Activated CD4-positive, CD25-positive, alpha-beta regulatory T cell treated with anti-CD3 and anti-CD28 coated beads, Interleukin-2, amount 50 U/mL, for 72 hours (primary cell): Measurements from ENCODE around the gene DLL4.

Experiments used
- DNase-seq: peaks from one replicate; pipeline ENCODE4 v3.0.0; 2021

DLL4 gene

DNA sequence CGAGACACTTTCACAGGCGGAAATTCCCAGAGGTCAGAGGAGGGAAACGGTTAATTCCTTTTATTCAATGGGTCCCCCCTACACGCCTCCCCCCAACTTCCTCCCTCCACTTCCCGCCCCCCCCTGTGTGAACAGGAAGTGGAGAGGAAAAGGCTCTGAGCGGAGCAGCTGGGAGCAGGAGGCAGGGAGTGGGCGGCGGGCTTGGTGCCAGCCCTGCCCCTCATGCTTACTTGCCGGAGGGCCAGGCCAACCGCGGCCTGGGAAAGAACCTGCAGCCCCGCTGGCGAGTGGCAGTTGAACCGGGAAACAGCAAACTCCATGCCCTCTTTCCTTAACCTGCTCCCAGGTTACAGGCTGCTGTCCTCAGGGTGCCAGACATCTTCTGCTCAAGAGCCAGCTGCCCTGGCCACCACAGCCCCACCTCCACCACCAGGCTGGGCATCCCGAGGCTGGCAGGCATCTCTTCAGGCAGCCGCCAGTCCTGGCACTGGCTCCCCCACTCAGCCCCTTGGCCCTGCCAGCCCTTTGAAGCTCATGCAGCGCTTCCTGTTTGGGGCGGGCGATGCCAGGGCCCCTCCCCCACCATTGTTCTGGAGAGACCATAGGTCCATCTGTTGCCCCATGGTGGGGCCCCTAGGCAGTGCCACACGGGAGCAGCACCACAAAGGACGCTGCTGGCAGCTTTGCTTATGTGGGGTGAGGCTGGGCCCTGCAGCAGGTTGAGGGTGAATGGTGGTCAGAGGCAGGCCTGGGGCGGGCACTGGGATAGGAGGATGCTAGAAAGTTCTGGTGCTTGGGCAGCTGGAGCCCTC lies 21.9 kb upstream of the DLL4 start:
- DNase-seq, result peak; percentile 69

- no peak for DNase-seq
Measured at GRCh38 chr15:40908095-40908494, 21.0 kb upstream of the DLL4 start.

- DNase-seq, result no peak
Measured at GRCh38 chr15:40909662-40910630, 19.2 kb upstream of the DLL4 start.

DNA sequence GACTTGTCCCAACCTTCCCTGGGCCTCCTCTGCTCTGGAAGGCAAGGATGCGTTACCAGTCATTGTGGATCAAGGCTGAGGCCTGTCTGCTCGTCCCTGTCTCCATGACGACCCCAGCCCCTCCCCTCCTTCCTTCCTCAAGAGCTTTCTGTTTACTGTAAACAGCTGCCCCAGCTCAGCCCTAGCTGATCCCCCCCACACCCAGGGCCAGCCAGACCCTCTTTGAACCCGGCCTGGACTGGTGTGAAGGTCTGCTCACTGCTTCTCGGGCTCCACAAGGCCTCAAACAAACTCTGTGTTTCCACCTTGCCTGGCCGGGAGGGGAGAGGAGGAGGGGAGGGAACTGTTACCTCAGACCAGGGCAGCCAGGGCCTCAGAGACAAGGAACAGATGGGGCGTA lies 18.0 kb upstream of the DLL4 start:
- DNase-seq, result no peak

DNA sequence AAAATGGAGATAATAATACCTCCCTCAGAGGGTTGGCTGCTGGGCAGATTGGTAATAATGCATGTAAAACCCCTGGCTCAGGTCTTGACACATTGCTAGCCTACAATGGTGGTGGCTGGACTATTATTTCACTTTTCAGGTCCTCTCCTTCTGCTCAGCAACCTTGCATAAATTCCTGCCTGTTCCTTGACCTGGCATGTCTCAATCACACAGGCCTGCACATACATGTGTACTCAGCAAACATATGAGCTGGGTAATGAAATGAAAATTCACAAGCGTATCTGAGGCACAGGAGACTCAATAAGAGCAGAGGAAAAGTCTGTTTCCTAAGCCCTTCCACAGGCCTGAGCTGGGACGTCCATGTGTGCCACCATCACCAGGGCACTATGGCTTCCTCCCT lies 17.4 kb upstream of the DLL4 start:
- DNase-seq, result no peak

- DNase-seq, result no peak
Measured at GRCh38 chr15:40912478-40912877, 16.7 kb upstream of the DLL4 start.

GRCh38 chr15:40914013-40914412 lies 15.1 kb upstream of the DLL4 start:
- no peak for DNase-seq

DNA sequence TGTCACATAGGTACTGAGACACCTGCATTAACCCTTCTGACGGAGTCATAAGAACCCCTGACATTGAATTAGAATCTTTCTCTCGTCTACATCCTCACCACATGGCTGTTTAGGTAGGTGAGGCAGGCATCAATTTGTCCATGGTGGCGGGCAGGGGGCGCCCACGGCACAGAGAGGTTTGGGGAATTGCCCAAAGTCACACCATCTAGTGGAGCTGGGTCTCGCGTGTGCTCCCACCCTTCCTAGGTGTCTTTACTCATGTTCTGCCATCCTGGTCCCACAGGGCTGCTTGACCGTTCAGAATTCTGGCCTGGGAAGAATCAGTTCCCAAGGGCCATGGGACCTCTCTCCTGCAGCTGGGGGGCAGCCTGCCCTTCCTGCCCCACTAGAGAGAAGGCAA lies 14.7 kb upstream of the DLL4 start:
- DNase-seq, result no peak

- no peak for DNase-seq
Measured at GRCh38 chr15:40915116-40915661, 14.0 kb upstream of the DLL4 start.

- DNase-seq, result no peak
Measured at GRCh38 chr15:40915679-40916078, 13.5 kb upstream of the DLL4 start.

GRCh38 chr15:40917585-40917984 lies 11.6 kb upstream of the DLL4 start:
- no peak for DNase-seq

- DNase-seq, result no peak
Measured at GRCh38 chr15:40918146-40918798, 10.9 kb upstream of the DLL4 start.

DNA sequence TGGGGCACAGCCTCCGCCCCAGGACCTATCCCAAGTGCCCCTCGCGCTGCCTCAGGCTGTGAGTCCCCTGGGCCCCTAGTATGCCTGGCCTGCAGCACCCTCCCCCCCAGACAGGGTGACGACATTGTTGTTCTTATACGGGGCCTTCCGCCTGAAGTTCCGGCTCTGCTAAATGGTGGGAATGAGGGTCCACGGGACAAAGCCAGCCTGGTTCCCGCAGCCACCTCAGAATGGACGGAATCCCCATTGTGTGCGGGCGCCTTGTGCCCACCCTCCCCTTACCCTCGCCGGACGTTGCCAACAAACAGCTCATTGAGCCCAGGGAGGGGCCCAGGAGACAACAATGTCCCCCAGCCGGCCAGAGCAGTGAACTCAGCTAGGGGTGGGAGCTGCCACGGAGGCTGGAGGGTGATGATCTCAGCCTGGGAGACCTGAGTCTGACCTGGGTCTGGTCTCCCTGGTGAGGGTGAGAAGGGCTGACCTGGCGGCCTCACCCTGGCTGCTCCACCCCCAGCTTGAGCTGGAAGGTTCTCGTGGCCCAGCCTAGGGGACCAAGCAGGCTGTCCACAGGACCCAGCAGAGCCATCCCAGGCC lies 10.2 kb upstream of the DLL4 start:
- DNase-seq, result no peak

GRCh38 chr15:40921949-40922607 lies 7.1 kb upstream of the DLL4 start:
- no peak for DNase-seq

GRCh38 chr15:40922608-40923005 lies 6.5 kb upstream of the DLL4 start:
- DNase-seq, result no peak

GRCh38 chr15:40923551-40923950 lies 5.6 kb upstream of the DLL4 start:
- no peak for DNase-seq

- no peak for DNase-seq
Measured at GRCh38 chr15:40925495-40925862, 3.7 kb upstream of the DLL4 start.

GRCh38 chr15:40925863-40926658 lies 3.1 kb upstream of the DLL4 start:
- no peak for DNase-seq

GRCh38 chr15:40926659-40927494 lies 2.3 kb upstream of the DLL4 start:
- DNase-seq, result no peak

GRCh38 chr15:40927495-40927872 lies 1.7 kb upstream of the DLL4 start:
- DNase-seq, result no peak
